Chondrocyte (in vitro differentiated cells): ENCODE measurements around the gene PDE10A. TPM values are rescaled to one million over a fixed set of nuclear protein-coding genes. Genes with fewer than 3 reads are reported as not detected.
"Not testable (repeated sequence)": the region's sequence is repeated elsewhere in the genome, so short reads cannot be mapped to it uniquely, and the experiment has no call there.

Experiments
- DNase-seq: peaks from one replicate; pipeline ENCODE4 v3.0.0; 2021; ENCODE audit warnings: mixed read lengths, low spot score
- H3K27ac Mint-ChIP-seq: one replicate; pipeline ENCODE4 v1.8.0; 2021; ENCODE audit warnings: mild to moderate bottlenecking, moderate library complexity, mixed read lengths; ENCODE audit not compliant: unreplicated experiment
- H3K27me3 Mint-ChIP-seq: 2 replicates; pipeline ENCODE4 v1.8.0; 2021; ENCODE audit warnings: low read depth, mixed read lengths
- H3K36me3 Mint-ChIP-seq: 2 replicates; pipeline ENCODE4 v1.8.0; 2021; ENCODE audit warnings: low read depth, mixed read lengths
- H3K4me1 Mint-ChIP-seq: 2 replicates; pipeline ENCODE4 v1.8.0; 2021; ENCODE audit warnings: low read depth, mild to moderate bottlenecking, mixed read lengths
- H3K4me3 Mint-ChIP-seq: one replicate; pipeline ENCODE4 v1.8.0; 2021; ENCODE audit warnings: mild to moderate bottlenecking, moderate library complexity, mixed read lengths; ENCODE audit not compliant: unreplicated experiment
- H3K9me3 Mint-ChIP-seq: 2 replicates; pipeline ENCODE4 v1.8.0; 2021; ENCODE audit warnings: low read depth, mixed read lengths
- CTCF ChIP-seq: fragments of 200-600 bp; sonication (generic); IDR thresholded peaks from 2 replicates; pipeline ENCODE4 v1.5.0; 2021; ENCODE audit warnings: antibody characterized with exemption, mild to moderate bottlenecking, moderate library complexity
- total RNA-seq: library from RNA; stranded (reverse); gene quantifications from 3 replicates; pipeline ENCODE4 v1.2.1, GENCODE V29; 2021

Gene PDE10A
- total RNA-seq, 1 donor from 2014 or later: 13.7 TPM

- no peaks in the 10 kb centered on the region for H3K36me3 Mint-ChIP-seq
Observed at GRCh38 chr6:165478581-165478980, 184.5 kb downstream of the PDE10A start.

GRCh38 chr6:165469483-165469882 is 193.6 kb downstream of the PDE10A start:
- no peak for DNase-seq
- peaks cover 6% of the 10 kb centered on the region for H3K9me3 Mint-ChIP-seq
- H3K27ac Mint-ChIP-seq: no peak overlapping the region
- no peak overlapping the region for H3K4me3 Mint-ChIP-seq
- no peaks in the 10 kb centered on the region for H3K27me3 Mint-ChIP-seq
- H3K36me3 Mint-ChIP-seq: peaks cover 1% of the 10 kb centered on the region
- TF ChIP-seq CTCF: no peak
- no peaks in the 10 kb centered on the region for H3K4me1 Mint-ChIP-seq

More at GRCh38 chr6:165478581-165478980, 184.5 kb downstream of the PDE10A start:
- Mint-ChIP-seq H3K4me3 (no peak overlapping the region), H3K27ac (no peak overlapping the region), H3K4me1 (no peaks in the 10 kb centered on the region), H3K27me3 (no peaks in the 10 kb centered on the region), H3K9me3 (no peaks in the 10 kb centered on the region)
- no peak for DNase-seq
- no peak for TF ChIP-seq CTCF

GRCh38 chr6:165468340-165469235 is 194.5 kb downstream of the PDE10A start:
- DNase-seq: no peak
- no peak for TF ChIP-seq CTCF
- Mint-ChIP-seq H3K4me1 (no peaks in the 10 kb centered on the region), H3K27me3 (no peaks in the 10 kb centered on the region), H3K9me3 (peaks cover 12% of the 10 kb centered on the region), H3K36me3 (peaks cover 6% of the 10 kb centered on the region), H3K27ac (no peak overlapping the region), H3K4me3 (no peak overlapping the region)

GRCh38 chr6:165463499-165463898 is 199.5 kb downstream of the PDE10A start:
- not testable (repeated sequence) for H3K27me3 Mint-ChIP-seq, H3K4me3 Mint-ChIP-seq, H3K27ac Mint-ChIP-seq, DNase-seq, H3K4me1 Mint-ChIP-seq
- H3K9me3 Mint-ChIP-seq: peaks cover 25% of the 10 kb centered on the region
- peaks cover 10% of the 10 kb centered on the region for H3K36me3 Mint-ChIP-seq

GRCh38 chr6:165459605-165460301 is 203.3 kb downstream of the PDE10A start:
- peaks cover 21% of the 10 kb centered on the region for H3K9me3 Mint-ChIP-seq
- not testable (repeated sequence) for H3K27ac Mint-ChIP-seq

GRCh38 chr6:165458134-165458533 is 204.9 kb downstream of the PDE10A start:
- no peak for TF ChIP-seq CTCF
- H3K27ac Mint-ChIP-seq: no peak overlapping the region
- H3K4me3 Mint-ChIP-seq: no peak overlapping the region
- H3K9me3 Mint-ChIP-seq: peaks cover 10% of the 10 kb centered on the region
- H3K36me3 Mint-ChIP-seq: peaks cover 4% of the 10 kb centered on the region
- no peaks in the 10 kb centered on the region for H3K27me3 Mint-ChIP-seq
- no peak for DNase-seq
- peaks cover 24% of the 10 kb centered on the region for H3K4me1 Mint-ChIP-seq

More at GRCh38 chr6:165459605-165460301, 203.3 kb downstream of the PDE10A start:
- H3K4me1 Mint-ChIP-seq: peaks cover 24% of the 10 kb centered on the region
- H3K36me3 Mint-ChIP-seq: peaks cover 10% of the 10 kb centered on the region
- H3K4me3 Mint-ChIP-seq, H3K27me3 Mint-ChIP-seq, DNase-seq: not testable (repeated sequence)
